ENCODE data around the gene OR1B1. TPM values are rescaled to one million over a fixed set of nuclear protein-coding genes. Genes with fewer than 3 reads are reported as not detected.

Gene OR1B1
- total RNA-seq, result not detected in 2 replicates

GRCh38 chr9:122657527-122657926 lies at the start of gene OR1B1:
Gene OR1B1, minus strand, starts transcription at chr9:122657627.

GRCh38 chr9:122661416-122661815 lies 4.0 kb upstream of the OR1B1 start, which contains the start of gene OR1L1:
Gene OR1L1, plus strand, starts transcription at chr9:122661716. Its CDS starts 0 bp downstream, at chr9:122661716.

GRCh38 chr9:122614362-122614761 lies 43.1 kb downstream of the OR1B1 start, which contains the start of gene OR1Q1:
Gene OR1Q1, plus strand, starts transcription at chr9:122614738. Its CDS starts 0 bp downstream, at chr9:122614738.

GRCh38 chr9:122583284-122583683 lies 74.1 kb downstream of the OR1B1 start, which contains the start of gene OR1L8:
Gene OR1L8, minus strand, starts transcription at chr9:122583384. Its CDS starts 14,907 bp downstream, at chr9:122568477.

Other genes starting within 250 kb of the OR1B1 start
- not detected in 2 replicates for gene OR1J1, start 179.7 kb downstream of the OR1B1 start, total RNA-seq
- gene OR1J2, start 146.8 kb downstream of the OR1B1 start, total RNA-seq, result 0.20 and 0.73 TPM in 2 replicates
- gene OR1J4, start 138.5 kb downstream of the OR1B1 start, total RNA-seq, result not detected in 2 replicates
- gene OR1N1, start 130.3 kb downstream of the OR1B1 start, total RNA-seq, result not detected in 2 replicates
- gene OR1N2, start 104.5 kb downstream of the OR1B1 start, total RNA-seq, result under 0.01 and 0.20 TPM in 2 replicates
- not detected in 2 replicates for gene OR1L8, start 74.2 kb downstream of the OR1B1 start, total RNA-seq
- not detected in 2 replicates for gene OR1Q1, start 42.9 kb downstream of the OR1B1 start, total RNA-seq
- not detected in 2 replicates for gene OR1L1, start 4.1 kb upstream of the OR1B1 start, total RNA-seq
- not detected in 2 replicates for gene OR1L3, start 17.5 kb upstream of the OR1B1 start, total RNA-seq
- not detected in 2 replicates for gene OR1L4, start 66.4 kb upstream of the OR1B1 start, total RNA-seq
- not detected in 2 replicates for gene OR1L6, start 84.7 kb upstream of the OR1B1 start, total RNA-seq
- not detected in 2 replicates for gene OR5C1, start 131.3 kb upstream of the OR1B1 start, total RNA-seq
- not detected in 2 replicates for gene OR1K1, start 142.5 kb upstream of the OR1B1 start, total RNA-seq
- gene PDCL, start 171.0 kb upstream of the OR1B1 start, total RNA-seq, result 20.9 and 23.1 TPM in 2 replicates
- 20.6 and 31.5 TPM in 2 replicates for gene RC3H2, start 247.7 kb upstream of the OR1B1 start, total RNA-seq